Measurements from ENCODE around the gene ZNF212. TPM values are rescaled to one million over a fixed set of nuclear protein-coding genes. Genes with fewer than 3 reads are reported as not detected.

Gene ZNF212
- total RNA-seq, 6 experiments from 2014 or later, result 6.2 to 8.2 (median 6.3) TPM

DNA sequence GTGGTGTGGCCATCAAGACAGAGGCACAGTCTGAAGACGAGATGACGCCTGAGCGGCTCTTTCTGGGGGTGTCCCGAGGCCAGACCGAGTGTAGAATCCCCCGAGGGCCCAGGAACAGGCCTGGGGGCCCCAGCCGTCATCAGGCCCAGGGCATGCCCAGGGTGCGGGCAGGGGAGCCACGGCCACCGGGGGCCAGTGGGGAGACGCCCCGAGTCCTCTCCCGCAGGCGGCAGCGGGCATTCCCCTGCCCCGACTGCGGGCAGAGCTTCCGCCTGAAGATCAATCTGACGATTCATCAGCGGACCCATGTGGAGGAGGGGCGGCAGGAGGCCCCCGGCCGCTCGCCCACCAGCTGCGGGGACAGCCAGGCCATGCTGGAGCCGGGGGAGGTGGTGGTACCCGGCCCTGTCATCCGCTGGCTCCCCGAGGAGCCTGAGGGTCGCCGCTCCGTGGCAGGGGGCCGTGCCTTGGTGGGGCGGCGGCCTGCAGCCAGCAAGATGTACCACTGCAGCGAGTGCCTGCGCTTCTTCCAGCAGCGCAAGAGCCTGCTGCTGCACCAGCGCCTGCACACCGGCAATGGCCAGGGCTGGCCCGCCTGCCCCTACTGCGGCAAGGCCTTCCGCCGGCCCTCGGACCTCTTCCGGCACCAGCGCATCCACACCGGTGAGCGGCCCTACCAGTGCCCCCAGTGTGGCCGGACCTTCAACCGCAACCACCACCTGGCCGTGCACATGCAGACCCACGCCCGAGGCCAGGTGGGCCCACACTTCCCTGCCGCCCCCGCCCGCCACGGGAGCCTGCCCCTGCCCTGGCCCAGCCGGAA lies 42.3 kb downstream of the ZNF212 start:
- Mint-ChIP-seq H3K27ac (no peak overlapping the region), H3K4me1 (ENCODE audit: low read depth) (peaks cover 11% of the 10 kb centered on the region), H3K9me3 (no peaks in the 10 kb centered on the region), H3K27me3 (ENCODE audit: insufficient read depth) (no peaks in the 10 kb centered on the region), H3K36me3 (ENCODE audit: low read depth) (peaks cover 16% of the 10 kb centered on the region), H3K4me3 (no peak overlapping the region)
- DNase-seq, result no peak
- TF ChIP-seq, protein P1, sequence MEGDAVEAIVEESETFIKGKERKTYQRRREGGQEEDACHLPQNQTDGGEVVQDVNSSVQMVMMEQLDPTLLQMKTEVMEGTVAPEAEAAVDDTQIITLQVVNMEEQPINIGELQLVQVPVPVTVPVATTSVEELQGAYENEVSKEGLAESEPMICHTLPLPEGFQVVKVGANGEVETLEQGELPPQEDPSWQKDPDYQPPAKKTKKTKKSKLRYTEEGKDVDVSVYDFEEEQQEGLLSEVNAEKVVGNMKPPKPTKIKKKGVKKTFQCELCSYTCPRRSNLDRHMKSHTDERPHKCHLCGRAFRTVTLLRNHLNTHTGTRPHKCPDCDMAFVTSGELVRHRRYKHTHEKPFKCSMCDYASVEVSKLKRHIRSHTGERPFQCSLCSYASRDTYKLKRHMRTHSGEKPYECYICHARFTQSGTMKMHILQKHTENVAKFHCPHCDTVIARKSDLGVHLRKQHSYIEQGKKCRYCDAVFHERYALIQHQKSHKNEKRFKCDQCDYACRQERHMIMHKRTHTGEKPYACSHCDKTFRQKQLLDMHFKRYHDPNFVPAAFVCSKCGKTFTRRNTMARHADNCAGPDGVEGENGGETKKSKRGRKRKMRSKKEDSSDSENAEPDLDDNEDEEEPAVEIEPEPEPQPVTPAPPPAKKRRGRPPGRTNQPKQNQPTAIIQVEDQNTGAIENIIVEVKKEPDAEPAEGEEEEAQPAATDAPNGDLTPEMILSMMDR (IDR thresholded peaks at IDR 0.05), result no peak

- Mint-ChIP-seq H3K4me1 (ENCODE audit: low read depth) (peaks cover 11% of the 10 kb centered on the region), H3K36me3 (ENCODE audit: low read depth) (peaks cover 12% of the 10 kb centered on the region), H3K4me3 (no peak overlapping the region), H3K27ac (no peak overlapping the region), H3K9me3 (no peaks in the 10 kb centered on the region), H3K27me3 (ENCODE audit: insufficient read depth) (no peaks in the 10 kb centered on the region)
- TF ChIP-seq, protein P1 (IDR thresholded peaks at IDR 0.05), result no peak
- DNase-seq, result no peak
These were observed 42.8 kb downstream of the ZNF212 start for GRCh38 chr7:149282331-149282655.

GRCh38 chr7:149283321-149283720 lies 43.9 kb downstream of the ZNF212 start:
- H3K9me3 Mint-ChIP-seq, result no peaks in the 10 kb centered on the region
- TF ChIP-seq, protein P1 (IDR thresholded peaks at IDR 0.05), result no peak
- no peak overlapping the region for H3K27ac Mint-ChIP-seq

GRCh38 chr7:149284343-149284742 lies 44.9 kb downstream of the ZNF212 start:
- TF ChIP-seq, protein P1 (IDR thresholded peaks at IDR 0.05), result no peak
- Mint-ChIP-seq H3K4me3 (no peak overlapping the region), H3K4me1 (ENCODE audit: low read depth) (peaks cover 11% of the 10 kb centered on the region), H3K36me3 (ENCODE audit: low read depth) (peaks cover 11% of the 10 kb centered on the region), H3K27ac (no peak overlapping the region), H3K27me3 (ENCODE audit: insufficient read depth) (no peaks in the 10 kb centered on the region; the same call in 1 of the 2 replicates), H3K9me3 (no peaks in the 10 kb centered on the region)
- no peak for DNase-seq

More at GRCh38 chr7:149283321-149283720, 43.9 kb downstream of the ZNF212 start:
- no peak for DNase-seq
- peaks cover 11% of the 10 kb centered on the region for H3K36me3 Mint-ChIP-seq (ENCODE audit: low read depth)
- no peaks in the 10 kb centered on the region; the same call in 1 of the 2 replicates for H3K27me3 Mint-ChIP-seq (ENCODE audit: insufficient read depth)
- peaks cover 11% of the 10 kb centered on the region for H3K4me1 Mint-ChIP-seq (ENCODE audit: low read depth)
- H3K4me3 Mint-ChIP-seq, result no peak overlapping the region

GRCh38 chr7:149284850-149285585 lies 45.6 kb downstream of the ZNF212 start:
- H3K4me3 Mint-ChIP-seq, result peak overlapping the region; percentile 85

More at GRCh38 chr7:149284850-149285585, 45.6 kb downstream of the ZNF212 start:
- DNase-seq, result peak; percentile 51
- TF ChIP-seq, protein P1 (IDR thresholded peaks at IDR 0.05), result no peak
- Mint-ChIP-seq H3K4me1 (ENCODE audit: low read depth) (peaks cover 11% of the 10 kb centered on the region), H3K27ac (peak overlapping the region; percentile 43; the same call in 1 of the 2 replicates), H3K36me3 (ENCODE audit: low read depth) (peaks cover 11% of the 10 kb centered on the region), H3K9me3 (no peaks in the 10 kb centered on the region), H3K27me3 (ENCODE audit: insufficient read depth) (no peaks in the 10 kb centered on the region; the same call in 1 of the 2 replicates)
